ENCODE results near the gene MACIR.

Gene MACIR

DNA sequence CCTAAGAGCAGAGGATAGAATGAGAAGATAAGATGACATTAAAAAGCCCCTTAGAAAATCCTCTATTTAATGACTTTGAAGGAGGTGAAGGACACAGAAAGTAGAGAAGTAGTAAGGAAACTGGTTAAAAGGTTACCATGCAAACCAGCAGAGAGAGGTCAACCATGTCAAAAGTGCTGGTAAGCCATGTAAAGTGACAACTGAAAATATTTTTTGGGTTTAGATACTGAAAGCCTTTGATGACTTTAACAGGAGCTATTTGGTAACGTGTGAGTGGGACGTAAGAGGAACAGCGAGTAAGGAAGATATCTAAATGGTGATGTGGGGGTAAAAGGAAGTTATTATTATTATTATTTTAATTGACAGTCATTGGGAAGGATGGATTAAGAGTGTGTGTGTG is 56.9 kb downstream of the MACIR start:
- H3K9ac ChIP-seq (ENCODE audit: low read depth, low read length), result no peak overlapping the region
- no peaks in the 10 kb centered on the region for H3K27me3 ChIP-seq (ENCODE audit: control insufficient read depth, insufficient read depth, low read length)
- H3K4me1 ChIP-seq (ENCODE audit: control insufficient read depth, insufficient read depth, low read length), result no peaks in the 10 kb centered on the region
- no peak overlapping the region for H3K4me3 ChIP-seq (ENCODE audit: low read depth, low read length)
- H3K36me3 ChIP-seq (ENCODE audit: control insufficient read depth, insufficient read depth, low read length), result no peaks in the 10 kb centered on the region
- no peak overlapping the region for H3K27ac ChIP-seq (ENCODE audit: low read depth, low read length)
- H3K9me3 ChIP-seq (ENCODE audit: control insufficient read depth, insufficient read depth, low read length), result no peaks in the 10 kb centered on the region

- H3K27me3 ChIP-seq (ENCODE audit: control insufficient read depth, insufficient read depth, low read length), result no peaks in the 10 kb centered on the region
- no peaks in the 10 kb centered on the region for H3K4me1 ChIP-seq (ENCODE audit: control insufficient read depth, insufficient read depth, low read length)
- no peaks in the 10 kb centered on the region for H3K9me3 ChIP-seq (ENCODE audit: control insufficient read depth, insufficient read depth, low read length)
- H3K4me3 ChIP-seq (ENCODE audit: low read depth, low read length), result no peak overlapping the region
- H3K36me3 ChIP-seq (ENCODE audit: control insufficient read depth, insufficient read depth, low read length), result no peaks in the 10 kb centered on the region
- no peak overlapping the region for H3K9ac ChIP-seq (ENCODE audit: low read depth, low read length)
- no peak overlapping the region for H3K27ac ChIP-seq (ENCODE audit: low read depth, low read length)
Measured at GRCh38 chr5:103327451-103327850, 68.9 kb downstream of the MACIR start.

GRCh38 chr5:103327893-103328292 is 69.3 kb downstream of the MACIR start:
- Histone ChIP-seq H3K4me1 (ENCODE audit: control insufficient read depth, insufficient read depth, low read length) (no peaks in the 10 kb centered on the region), H3K4me3 (ENCODE audit: low read depth, low read length) (no peak overlapping the region), H3K27ac (ENCODE audit: low read depth, low read length) (no peak overlapping the region), H3K36me3 (ENCODE audit: control insufficient read depth, insufficient read depth, low read length) (no peaks in the 10 kb centered on the region), H3K27me3 (ENCODE audit: control insufficient read depth, insufficient read depth, low read length) (no peaks in the 10 kb centered on the region), H3K9ac (ENCODE audit: low read depth, low read length) (no peak overlapping the region), H3K9me3 (ENCODE audit: control insufficient read depth, insufficient read depth, low read length) (no peaks in the 10 kb centered on the region)
